ENCODE data around the gene C4BPA.

The C4BPA gene

DNA sequence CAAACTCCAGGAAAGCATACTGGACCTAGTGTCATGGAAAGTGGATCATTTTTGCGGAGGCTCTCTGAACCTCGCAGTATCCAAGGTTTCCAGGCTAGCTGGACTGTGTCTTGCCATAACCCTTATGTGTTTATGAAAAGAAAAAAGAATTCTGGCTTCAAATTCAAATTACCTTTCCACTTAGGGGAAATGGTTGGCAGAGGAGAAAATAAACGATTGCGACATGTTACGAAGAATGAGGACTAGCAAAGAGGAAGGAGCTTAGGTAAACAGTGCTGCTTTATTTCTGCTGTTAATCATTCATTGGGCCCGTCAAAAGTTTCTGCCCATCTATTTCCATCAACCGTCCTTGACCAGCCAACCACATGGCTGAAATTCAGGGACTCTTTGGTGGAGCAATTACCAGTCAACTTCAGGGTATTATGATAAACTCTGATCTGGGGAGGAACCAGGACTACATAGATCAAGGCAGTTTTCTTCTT lies at the start of gene C4BPA:
Gene C4BPA (plus strand): TSS at position 342 of the 482 bp plus-strand sequence. CDS start 8,793 bp downstream, outside the sequence.
- no peak for DNase-seq (ENCODE audit: low spot score)

GRCh38 chr1:207054491-207054890 lies 49.5 kb upstream of the C4BPA start:
- no peak for DNase-seq (ENCODE audit: low spot score)

GRCh38 chr1:207055386-207056001 lies 48.5 kb upstream of the C4BPA start:
- no peak for DNase-seq (ENCODE audit: low spot score)

DNA sequence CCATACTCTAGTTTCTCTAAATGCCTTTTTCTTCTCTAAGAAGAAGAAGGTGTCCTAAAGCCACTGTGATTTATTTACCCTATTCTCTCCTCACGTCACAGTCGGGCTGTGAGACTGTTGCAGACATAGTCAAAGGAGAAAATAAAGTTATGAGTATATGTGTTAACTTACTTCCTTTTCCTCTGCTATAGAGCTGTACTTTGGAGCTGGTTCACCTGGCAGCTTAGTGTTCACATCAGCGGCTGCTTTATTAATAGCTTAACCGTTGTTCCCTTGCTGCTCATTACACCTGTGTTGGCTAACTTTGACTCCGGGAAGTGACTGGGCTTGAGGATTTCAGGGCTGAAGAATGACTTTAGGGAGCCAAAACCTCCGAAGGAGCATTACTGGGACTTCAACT lies 47.4 kb upstream of the C4BPA start:
- no peak for DNase-seq (ENCODE audit: low spot score)

DNA sequence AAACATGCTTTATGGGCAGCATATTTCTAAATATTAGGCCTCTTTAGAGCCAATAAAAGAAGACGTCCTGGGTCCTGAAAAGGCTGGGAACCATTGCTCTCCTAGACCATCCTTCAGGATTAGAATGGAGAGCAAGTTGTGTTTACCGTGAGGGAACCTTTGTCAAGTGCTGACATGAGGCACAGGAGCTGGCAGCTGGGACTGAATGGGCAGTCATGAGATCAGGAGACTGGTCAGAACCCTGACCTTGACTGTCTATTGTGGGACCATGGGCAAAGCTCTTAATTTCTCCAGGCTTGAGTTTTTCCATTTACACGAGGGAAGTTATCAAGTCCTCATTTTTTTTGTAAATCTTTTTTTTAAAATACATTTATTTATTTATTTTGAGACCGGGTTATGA lies 45.8 kb upstream of the C4BPA start:
- DNase-seq (ENCODE audit: low spot score): no peak

- DNase-seq (ENCODE audit: low spot score): no peak
Observed at GRCh38 chr1:207058878-207059867, 44.9 kb upstream of the C4BPA start.

DNA sequence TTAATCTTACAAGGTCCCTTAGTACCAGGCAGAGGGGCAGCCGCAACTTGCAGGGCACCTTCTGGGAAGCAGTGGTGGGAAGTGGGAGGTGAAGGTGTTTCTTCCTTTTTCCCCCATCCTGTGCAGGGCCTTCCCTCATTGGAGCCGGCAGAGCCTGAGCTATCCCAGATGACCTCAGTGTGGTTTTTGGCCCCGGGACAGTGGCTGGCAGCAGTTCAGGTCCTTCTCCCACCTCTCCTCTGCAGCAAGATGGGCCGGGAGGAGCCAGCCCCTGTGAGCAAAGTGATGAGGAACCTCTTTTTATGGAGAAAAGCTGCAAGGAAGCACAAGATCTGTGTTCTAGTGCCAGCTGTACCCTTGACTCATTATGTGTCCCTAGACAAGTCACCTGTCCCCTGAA lies 44.2 kb upstream of the C4BPA start:
- no peak for DNase-seq (ENCODE audit: low spot score)

DNA sequence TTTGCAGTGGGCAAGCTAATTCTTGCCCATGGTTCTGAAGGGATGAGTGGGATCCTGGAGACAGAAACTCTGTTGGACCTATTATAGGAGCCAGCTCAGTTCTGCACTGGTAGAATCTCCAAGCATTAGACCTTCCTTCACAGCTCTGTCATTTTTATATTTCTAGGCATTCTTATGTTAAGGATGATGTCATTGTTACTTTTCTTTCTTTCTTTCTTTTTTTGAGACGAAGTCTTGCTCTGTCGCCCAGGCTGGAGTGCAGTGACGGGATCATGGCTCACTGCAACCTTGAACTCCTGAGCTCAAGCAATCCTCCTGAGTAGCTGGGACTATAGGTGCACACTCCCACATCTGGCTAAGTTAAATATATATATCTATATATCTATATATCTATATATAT lies 43.4 kb upstream of the C4BPA start:
- no peak for DNase-seq (ENCODE audit: low spot score)

- DNase-seq (ENCODE audit: low spot score): no peak
Observed at GRCh38 chr1:207062058-207062457, 42.0 kb upstream of the C4BPA start.

DNA sequence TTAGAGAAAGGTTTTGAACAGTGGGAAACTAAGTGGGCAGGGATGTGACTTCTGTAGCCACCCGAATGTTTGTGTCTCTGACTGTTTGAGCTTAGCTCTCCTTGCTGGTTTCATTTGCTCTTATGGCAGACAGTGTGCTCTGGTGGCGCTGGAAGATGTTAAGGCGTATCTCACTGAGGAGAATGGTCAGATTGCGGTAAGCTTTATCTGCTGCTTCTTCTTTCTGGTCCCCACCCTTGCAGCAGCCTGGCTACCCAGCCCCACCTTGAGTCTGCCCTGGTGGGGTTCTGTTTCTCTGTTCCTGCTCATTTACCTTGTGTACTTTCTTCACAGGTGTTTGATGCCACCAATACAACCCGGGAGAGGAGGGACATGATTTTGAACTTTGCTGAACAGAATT lies 41.0 kb upstream of the C4BPA start:
- DNase-seq (ENCODE audit: low spot score): no peak

DNA sequence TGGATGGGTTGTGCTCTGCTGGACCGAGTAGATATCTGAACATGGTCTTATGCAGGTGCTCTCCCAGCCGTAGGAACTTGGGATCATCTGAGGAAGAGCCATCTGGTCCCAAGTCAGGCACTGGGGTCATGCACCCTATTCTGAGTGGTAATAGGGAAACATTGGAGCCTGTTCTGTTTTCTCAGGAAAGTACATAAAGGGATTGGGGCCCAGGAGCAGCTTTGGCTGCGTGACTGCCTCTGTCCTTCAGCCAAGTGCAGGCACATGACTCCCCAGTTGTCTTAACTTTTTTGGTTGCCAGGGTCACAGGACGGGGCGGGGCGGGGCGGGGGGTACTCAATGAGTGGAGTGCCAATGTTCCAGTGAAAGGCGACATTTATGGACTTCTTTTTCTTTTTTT lies 39.5 kb upstream of the C4BPA start:
- no peak for DNase-seq (ENCODE audit: low spot score)

GRCh38 chr1:207067185-207067584 lies 36.8 kb upstream of the C4BPA start:
- DNase-seq (ENCODE audit: low spot score): no peak

DNA sequence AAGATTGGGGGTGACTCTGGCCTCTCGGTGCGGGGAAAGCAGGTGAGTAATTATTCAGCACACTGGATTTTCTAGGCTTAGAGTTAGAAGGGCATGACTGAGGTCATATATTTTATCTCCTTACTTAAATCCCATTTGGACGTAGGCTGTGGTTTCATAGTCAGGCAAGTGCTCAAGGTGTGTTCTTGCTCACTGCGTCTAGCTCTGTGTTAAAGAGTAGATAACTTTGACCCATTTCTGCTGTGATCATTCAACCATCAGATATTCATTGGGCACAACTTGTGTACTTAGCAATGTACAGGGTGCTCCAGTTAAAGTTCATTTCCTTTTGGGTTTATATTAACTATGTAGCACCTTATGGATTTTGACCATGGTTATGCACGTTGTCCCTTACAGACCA lies 36.4 kb upstream of the C4BPA start:
- DNase-seq (ENCODE audit: low spot score): no peak

GRCh38 chr1:207069061-207069460 lies 35.0 kb upstream of the C4BPA start:
- no peak for DNase-seq (ENCODE audit: low spot score)

- DNase-seq (ENCODE audit: low spot score): no peak
Observed at GRCh38 chr1:207069858-207070506, 34.1 kb upstream of the C4BPA start.

DNA sequence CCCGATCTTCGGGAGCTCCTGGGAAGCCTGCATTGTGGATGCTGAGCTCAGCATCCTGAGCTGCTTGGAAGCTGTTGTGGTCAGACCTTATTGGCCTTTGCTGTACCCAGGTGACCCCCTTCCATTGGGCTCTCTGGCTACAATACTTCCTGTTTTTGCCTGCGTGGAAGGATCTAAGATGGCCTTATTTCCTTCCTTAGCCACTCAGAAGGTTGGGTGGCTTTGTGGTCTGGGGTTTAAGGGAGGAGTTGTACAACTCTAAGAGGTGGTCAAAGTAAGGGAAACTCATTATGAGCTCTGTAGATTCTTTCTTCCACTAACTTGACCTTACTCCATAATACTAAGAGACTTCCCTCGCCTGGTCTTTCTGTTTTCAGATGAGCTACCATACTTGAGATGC lies 33.2 kb upstream of the C4BPA start:
- DNase-seq (ENCODE audit: low spot score): no peak

GRCh38 chr1:207071426-207071825 lies 32.6 kb upstream of the C4BPA start:
- no peak for DNase-seq (ENCODE audit: low spot score)

DNA sequence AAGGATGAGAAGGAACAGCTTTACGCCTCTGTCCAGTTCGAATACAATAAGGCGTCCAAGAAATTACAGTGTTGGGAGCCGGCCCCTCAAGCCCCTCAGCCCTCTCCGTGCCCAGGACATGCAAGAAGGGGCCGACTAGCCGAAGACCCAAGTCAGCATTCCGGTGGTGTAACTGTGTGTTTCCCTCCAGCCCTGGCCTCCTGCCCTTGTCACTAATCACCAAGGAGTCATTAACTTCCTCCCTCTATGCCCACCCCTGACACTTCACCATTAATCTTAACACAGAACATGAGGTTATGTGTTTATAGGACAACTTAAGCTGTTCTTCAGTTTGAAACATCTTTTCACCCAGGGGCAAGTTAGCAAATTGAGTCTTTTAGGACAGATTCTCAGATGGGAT lies 31.8 kb upstream of the C4BPA start:
- no peak for DNase-seq (ENCODE audit: low spot score)

DNA sequence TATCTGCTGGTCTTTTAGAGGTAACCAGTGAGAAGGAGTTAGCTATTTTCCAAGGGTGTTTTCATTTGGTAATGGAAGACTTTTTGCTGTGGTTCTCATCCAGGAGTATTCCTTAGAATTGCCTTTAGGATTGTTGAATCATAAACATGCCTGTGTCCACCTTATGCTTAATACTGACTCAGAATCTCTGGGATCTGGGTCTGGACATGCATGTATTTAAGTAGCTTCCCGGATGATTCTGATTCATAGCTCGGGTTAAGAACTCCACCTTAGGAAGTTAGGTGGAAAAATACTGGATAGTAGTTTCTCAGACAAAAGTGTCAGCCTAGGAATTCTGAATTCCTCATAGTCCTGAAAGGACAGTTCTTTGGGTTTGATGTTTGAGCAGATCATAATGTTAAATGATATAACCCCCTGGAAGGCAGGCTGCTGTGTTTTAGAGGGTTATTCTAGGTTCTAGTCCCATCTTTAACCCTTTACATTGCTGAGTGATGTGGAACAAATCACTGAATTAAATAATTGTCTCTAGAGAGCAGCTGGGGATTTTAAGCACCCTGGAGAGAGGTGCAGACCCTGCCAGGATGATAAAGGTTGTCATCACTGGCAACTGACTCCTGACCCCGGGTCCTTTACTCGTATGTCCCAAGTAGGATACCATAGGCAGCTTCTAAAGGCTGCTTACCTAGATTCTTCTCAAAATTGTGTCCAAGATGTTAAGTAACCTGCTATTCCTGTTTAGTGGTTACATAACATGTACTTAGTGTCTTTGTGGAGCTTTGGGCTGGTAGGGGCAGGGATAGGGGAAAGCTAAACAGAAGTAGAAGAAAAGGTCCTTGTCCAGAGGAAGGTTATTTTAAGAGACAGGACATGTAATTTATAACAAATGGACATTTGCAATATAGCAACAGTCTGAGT lies 29.9 kb upstream of the C4BPA start:
- DNase-seq (ENCODE audit: low spot score): no peak

- DNase-seq (ENCODE audit: low spot score): no peak
Observed at GRCh38 chr1:207076181-207076955, 27.7 kb upstream of the C4BPA start.

GRCh38 chr1:207077012-207077411 lies 27.0 kb upstream of the C4BPA start:
- DNase-seq (ENCODE audit: low spot score): no peak
